ENCODE results near the gene COQ10A. TPM values are rescaled to one million over a fixed set of nuclear protein-coding genes. Genes with fewer than 3 reads are reported as not detected.
"Not testable (repeated sequence)": the region's sequence is repeated elsewhere in the genome, so short reads cannot be mapped to it uniquely, and the experiment has no call there.

The COQ10A gene
- total RNA-seq, 1 donor from 2014 or later, result 15.9 TPM

GRCh38 chr12:56252649-56253048, 14.1 kb upstream of the COQ10A start:
- intact Hi-C loops (cut with micrococcal nuclease), result no loop called here
- no peak overlapping the region for H3K4me3 Mint-ChIP-seq (ENCODE audit: low read depth)

GRCh38 chr12:56253091-56253490, 13.7 kb upstream of the COQ10A start:
- no peaks in the 10 kb centered on the region for H3K9me3 Mint-ChIP-seq
- H3K27ac Mint-ChIP-seq, result no peak overlapping the region
- intact Hi-C loops (cut with micrococcal nuclease), result no loop called here
- H3K27me3 Mint-ChIP-seq (ENCODE audit: low read depth), result no peaks in the 10 kb centered on the region
- H3K4me1 Mint-ChIP-seq (ENCODE audit: low read depth), result peaks cover 5% of the 10 kb centered on the region
- no peak overlapping the region for H3K4me3 Mint-ChIP-seq (ENCODE audit: low read depth)
- H3K36me3 Mint-ChIP-seq (ENCODE audit: low read depth), result peaks cover 47% of the 10 kb centered on the region
- no peak for DNase-seq (ENCODE audit: low spot score)

More at GRCh38 chr12:56252649-56253048, 14.1 kb upstream of the COQ10A start:
- no peaks in the 10 kb centered on the region for H3K9me3 Mint-ChIP-seq
- H3K27ac Mint-ChIP-seq, result no peak overlapping the region
- DNase-seq (ENCODE audit: low spot score), result no peak
- peaks cover 49% of the 10 kb centered on the region for H3K36me3 Mint-ChIP-seq (ENCODE audit: low read depth)
- peaks cover 5% of the 10 kb centered on the region for H3K4me1 Mint-ChIP-seq (ENCODE audit: low read depth)
- no peaks in the 10 kb centered on the region for H3K27me3 Mint-ChIP-seq (ENCODE audit: low read depth)

- Mint-ChIP-seq H3K9me3 (no peaks in the 10 kb centered on the region), H3K4me1 (ENCODE audit: low read depth) (peaks cover 11% of the 10 kb centered on the region), H3K4me3 (ENCODE audit: low read depth) (no peak overlapping the region), H3K36me3 (ENCODE audit: low read depth) (peaks cover 42% of the 10 kb centered on the region), H3K27me3 (ENCODE audit: low read depth) (no peaks in the 10 kb centered on the region), H3K27ac (no peak overlapping the region)
- intact Hi-C loops (cut with micrococcal nuclease), result loop anchor here (2.0 to 5.0 kb wide), 2 partner anchors 63 to 138 kb away; partner anchors contain the start of genes RPL41 and ZC3H10
- DNase-seq (ENCODE audit: low spot score), result no peak
These were observed 11.1 kb upstream of the COQ10A start for GRCh38 chr12:56255671-56256070.

GRCh38 chr12:56256326-56256960, 10.3 kb upstream of the COQ10A start:
- intact Hi-C loops (cut with micrococcal nuclease), result loop anchor here (2.0 to 5.0 kb wide), 2 partner anchors 64 to 139 kb away; partner anchors contain the start of genes RPL41 and ZC3H10
- no peak overlapping the region for H3K27ac Mint-ChIP-seq
- H3K4me3 Mint-ChIP-seq (ENCODE audit: low read depth), result peak overlapping the region; percentile 86

GRCh38 chr12:56257071-56257470, 9.7 kb upstream of the COQ10A start:
- Mint-ChIP-seq H3K36me3 (ENCODE audit: low read depth) (peaks cover 35% of the 10 kb centered on the region), H3K4me1 (ENCODE audit: low read depth) (peaks cover 11% of the 10 kb centered on the region), H3K9me3 (no peaks in the 10 kb centered on the region), H3K4me3 (ENCODE audit: low read depth) (peak overlapping the region; percentile 86), H3K27me3 (ENCODE audit: low read depth) (no peaks in the 10 kb centered on the region), H3K27ac (peak overlapping the region; percentile 3)
- intact Hi-C loops (cut with micrococcal nuclease), result loop anchor here (2.0 to 5.0 kb wide), 2 partner anchors 64 to 140 kb away; partner anchors contain the start of genes RPL41 and ZC3H10
- no peak for DNase-seq (ENCODE audit: low spot score)

More at GRCh38 chr12:56256326-56256960, 10.3 kb upstream of the COQ10A start:
- no peaks in the 10 kb centered on the region for H3K9me3 Mint-ChIP-seq
- H3K4me1 Mint-ChIP-seq (ENCODE audit: low read depth), result peaks cover 11% of the 10 kb centered on the region
- no peaks in the 10 kb centered on the region for H3K27me3 Mint-ChIP-seq (ENCODE audit: low read depth)
- no peak for DNase-seq (ENCODE audit: low spot score)
- H3K36me3 Mint-ChIP-seq (ENCODE audit: low read depth), result peaks cover 41% of the 10 kb centered on the region

- Mint-ChIP-seq H3K27ac (peak overlapping the region; percentile 71), H3K36me3 (ENCODE audit: low read depth) (peaks cover 30% of the 10 kb centered on the region), H3K4me1 (ENCODE audit: low read depth) (peaks cover 11% of the 10 kb centered on the region), H3K9me3 (no peaks in the 10 kb centered on the region), H3K27me3 (ENCODE audit: low read depth) (no peaks in the 10 kb centered on the region), H3K4me3 (ENCODE audit: low read depth) (peak overlapping the region; percentile 86)
- DNase-seq (ENCODE audit: low spot score), result no peak
- intact Hi-C loops (cut with micrococcal nuclease), result loop anchor here (2.0 to 5.0 kb wide), 2 partner anchors 65 to 140 kb away; partner anchors contain the start of genes RPL41 and ZC3H10
These were observed 9.2 kb upstream of the COQ10A start for GRCh38 chr12:56257491-56258067.

GRCh38 chr12:56258068-56258819, 8.5 kb upstream of the COQ10A start, which contains the start of gene ANKRD52:
Gene ANKRD52, minus strand, starts transcription at chr12:56258384. Its CDS starts 115 bp downstream, at chr12:56258269.
- Mint-ChIP-seq H3K36me3 (ENCODE audit: low read depth) (peaks cover 23% of the 10 kb centered on the region), H3K27ac (peak within 1 kb of the TSS; percentile 73), H3K27me3 (ENCODE audit: low read depth) (no peaks in the 10 kb centered on the region), H3K4me1 (ENCODE audit: low read depth) (peaks cover 11% of the 10 kb centered on the region), H3K4me3 (ENCODE audit: low read depth) (peak within 1 kb of the TSS; percentile 87), H3K9me3 (no peaks in the 10 kb centered on the region)
- intact Hi-C loops (cut with micrococcal nuclease), result loop anchor here (5.0 kb wide), 1 partner anchor 141 kb away; the partner anchor contains the start of genes RPL41 and ZC3H10
- peak; percentile 80 for DNase-seq (ENCODE audit: low spot score)

- intact Hi-C loops (cut with micrococcal nuclease), result loop anchor here (5.0 kb wide), 1 partner anchor 142 kb away; the partner anchor contains the start of genes RPL41 and ZC3H10
- Mint-ChIP-seq H3K4me3 (ENCODE audit: low read depth) (peak overlapping the region; percentile 87), H3K36me3 (ENCODE audit: low read depth) (peaks cover 17% of the 10 kb centered on the region), H3K9me3 (no peaks in the 10 kb centered on the region), H3K27me3 (ENCODE audit: low read depth) (no peaks in the 10 kb centered on the region), H3K27ac (peak overlapping the region; percentile 73), H3K4me1 (ENCODE audit: low read depth) (peaks cover 11% of the 10 kb centered on the region)
- no peak for DNase-seq (ENCODE audit: low spot score)
These were observed 7.9 kb upstream of the COQ10A start for GRCh38 chr12:56258820-56259183.

- peak overlapping the region; percentile 49 for H3K4me3 Mint-ChIP-seq (ENCODE audit: low read depth)
- no peaks in the 10 kb centered on the region for H3K27me3 Mint-ChIP-seq (ENCODE audit: low read depth)
- no peak overlapping the region for H3K27ac Mint-ChIP-seq
- intact Hi-C loops (cut with micrococcal nuclease), result no loop called here
- no peaks in the 10 kb centered on the region for H3K9me3 Mint-ChIP-seq
- peaks cover 11% of the 10 kb centered on the region for H3K4me1 Mint-ChIP-seq (ENCODE audit: low read depth)
- peaks cover 5% of the 10 kb centered on the region for H3K36me3 Mint-ChIP-seq (ENCODE audit: low read depth)
- no peak for DNase-seq (ENCODE audit: low spot score)
These were observed 6.4 kb upstream of the COQ10A start for GRCh38 chr12:56260380-56260779.

GRCh38 chr12:56260921-56261320, 5.8 kb upstream of the COQ10A start:
- H3K27me3 Mint-ChIP-seq (ENCODE audit: low read depth), result no peaks in the 10 kb centered on the region
- intact Hi-C loops (cut with micrococcal nuclease), result no loop called here
- H3K36me3 Mint-ChIP-seq (ENCODE audit: low read depth), result peaks cover 4% of the 10 kb centered on the region
- no peaks in the 10 kb centered on the region for H3K9me3 Mint-ChIP-seq
- no peak overlapping the region for H3K27ac Mint-ChIP-seq
- no peak overlapping the region for H3K4me3 Mint-ChIP-seq (ENCODE audit: low read depth)
- peaks cover 13% of the 10 kb centered on the region for H3K4me1 Mint-ChIP-seq (ENCODE audit: low read depth)
- no peak for DNase-seq (ENCODE audit: low spot score)

GRCh38 chr12:56261503-56262232, 5.1 kb upstream of the COQ10A start:
- no peaks in the 10 kb centered on the region for H3K9me3 Mint-ChIP-seq
- intact Hi-C loops (cut with micrococcal nuclease), result no loop called here
- no peaks in the 10 kb centered on the region for H3K27me3 Mint-ChIP-seq (ENCODE audit: low read depth)
- no peak overlapping the region for H3K27ac Mint-ChIP-seq
- DNase-seq (ENCODE audit: low spot score), result no peak
- H3K36me3 Mint-ChIP-seq (ENCODE audit: low read depth), result no peaks in the 10 kb centered on the region
- peaks cover 15% of the 10 kb centered on the region for H3K4me1 Mint-ChIP-seq (ENCODE audit: low read depth)
- no peak overlapping the region for H3K4me3 Mint-ChIP-seq (ENCODE audit: low read depth)

- DNase-seq (ENCODE audit: low spot score); H3K27ac Mint-ChIP-seq; intact Hi-C loops (cut with micrococcal nuclease); H3K4me3 Mint-ChIP-seq (ENCODE audit: low read depth); H3K27me3 Mint-ChIP-seq (ENCODE audit: low read depth); H3K36me3 Mint-ChIP-seq (ENCODE audit: low read depth); H3K9me3 Mint-ChIP-seq: not testable (repeated sequence)
- H3K4me1 Mint-ChIP-seq (ENCODE audit: low read depth), result peaks cover 21% of the 10 kb centered on the region
These were observed 3.8 kb upstream of the COQ10A start for GRCh38 chr12:56262955-56263354.

Measured in activated T-helper 2 cell treated with anti-CD3 and anti-CD28 coated beads, Interferon-gamma antibody, Interleukin-2, Interleukin-4, amounts not matched to agents 10 μg/mL and 5 μg/mL and 100 μg/mL, durations not matched to agents 14 hours and 24 hours and 36 hours (primary cell).